Esophagus muscularis mucosa (tissue), 3 donors: ENCODE results near the gene CLDN9.

ENCODE experiments used
- POLR2A ChIP-seq: fragments of 450-650 bp; IDR thresholded peaks from one replicate; pipeline ENCODE4 v1.6.1; 2017; ENCODE audit warnings: antibody characterized with exemption, moderate library complexity, mild to moderate bottlenecking, low read depth
- POLR2AphosphoS5 ChIP-seq, 2 donors: sonication (generic); formaldehyde crosslinking; IDR thresholded peaks; one replicate each; pipeline ENCODE4 v1.6.1; 2017; ENCODE audit warnings: antibody characterized with exemption in 2 of 2
- TF ChIP-seq, protein P1 (sequence below), 3 experiments: fragments of 200-600 bp in 2 of 3; fragments of 450-650 bp in 1 of 3; sonication (generic) in 2 of 3; IDR thresholded peaks; one replicate each; pipeline ENCODE4 v1.5.1; 2017 to 2019; ENCODE audit warnings: antibody characterized with exemption in 3 of 3, mild to moderate bottlenecking in 2 of 3, moderate library complexity in 1 of 3

DNA sequence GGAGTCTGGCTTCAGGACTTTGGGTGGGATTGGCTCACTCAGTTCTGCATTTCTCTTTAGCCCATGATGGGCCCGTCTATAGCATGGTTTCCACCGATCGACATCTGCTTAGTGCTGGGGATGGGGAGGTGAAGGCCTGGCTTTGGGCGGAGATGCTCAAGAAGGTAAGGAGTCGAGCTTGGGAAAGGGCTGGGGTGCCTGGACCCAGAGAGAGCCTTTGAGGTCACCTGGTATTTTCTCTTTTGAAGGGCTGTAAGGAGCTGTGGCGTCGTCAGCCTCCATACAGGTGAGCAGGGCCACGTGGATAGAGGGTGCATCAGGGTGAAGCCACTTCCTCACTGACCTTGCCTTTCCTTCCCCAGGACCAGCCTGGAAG is 13.3 kb downstream of the CLDN9 start:
- TF ChIP-seq, protein P1, sequence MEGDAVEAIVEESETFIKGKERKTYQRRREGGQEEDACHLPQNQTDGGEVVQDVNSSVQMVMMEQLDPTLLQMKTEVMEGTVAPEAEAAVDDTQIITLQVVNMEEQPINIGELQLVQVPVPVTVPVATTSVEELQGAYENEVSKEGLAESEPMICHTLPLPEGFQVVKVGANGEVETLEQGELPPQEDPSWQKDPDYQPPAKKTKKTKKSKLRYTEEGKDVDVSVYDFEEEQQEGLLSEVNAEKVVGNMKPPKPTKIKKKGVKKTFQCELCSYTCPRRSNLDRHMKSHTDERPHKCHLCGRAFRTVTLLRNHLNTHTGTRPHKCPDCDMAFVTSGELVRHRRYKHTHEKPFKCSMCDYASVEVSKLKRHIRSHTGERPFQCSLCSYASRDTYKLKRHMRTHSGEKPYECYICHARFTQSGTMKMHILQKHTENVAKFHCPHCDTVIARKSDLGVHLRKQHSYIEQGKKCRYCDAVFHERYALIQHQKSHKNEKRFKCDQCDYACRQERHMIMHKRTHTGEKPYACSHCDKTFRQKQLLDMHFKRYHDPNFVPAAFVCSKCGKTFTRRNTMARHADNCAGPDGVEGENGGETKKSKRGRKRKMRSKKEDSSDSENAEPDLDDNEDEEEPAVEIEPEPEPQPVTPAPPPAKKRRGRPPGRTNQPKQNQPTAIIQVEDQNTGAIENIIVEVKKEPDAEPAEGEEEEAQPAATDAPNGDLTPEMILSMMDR (IDR thresholded peaks at IDR 0.05): no peak
- TF ChIP-seq POLR2AphosphoS5 (IDR thresholded peaks at IDR 0.05): no peak
- no peak for TF ChIP-seq POLR2A
